Stimulated activated naive CD8-positive, alpha-beta T cell treated with anti-CD3 and anti-CD28 coated beads, Interleukin-15, Interleukin-2, amounts not matched to agents 100 ng/mL and 50 ng/mL, for 24 hours (primary cell): Measurements from ENCODE around the gene NUTM2B.
"Not testable (repeated sequence)": the region's sequence is repeated elsewhere in the genome, so short reads cannot be mapped to it uniquely, and the experiment has no call there.

Source experiments
- H3K27ac Mint-ChIP-seq: one replicate; pipeline ENCODE4 v1.8.0; 2021; ENCODE audit warnings: mild to moderate bottlenecking, mixed read lengths
- H3K27me3 Mint-ChIP-seq: one replicate; pipeline ENCODE4 v1.8.0; 2021; ENCODE audit warnings: mixed read lengths
- H3K36me3 Mint-ChIP-seq: one replicate; pipeline ENCODE4 v1.8.0; 2021; ENCODE audit warnings: low read depth, mixed read lengths
- H3K4me1 Mint-ChIP-seq: one replicate; pipeline ENCODE4 v1.8.0; 2021; ENCODE audit warnings: low read depth, mixed read lengths
- H3K4me3 Mint-ChIP-seq: one replicate; pipeline ENCODE4 v1.8.0; 2021; ENCODE audit warnings: mild to moderate bottlenecking, mixed read lengths
- H3K9me3 Mint-ChIP-seq: one replicate; pipeline ENCODE4 v1.8.0; 2021; ENCODE audit warnings: mixed read lengths

NUTM2B gene

DNA sequence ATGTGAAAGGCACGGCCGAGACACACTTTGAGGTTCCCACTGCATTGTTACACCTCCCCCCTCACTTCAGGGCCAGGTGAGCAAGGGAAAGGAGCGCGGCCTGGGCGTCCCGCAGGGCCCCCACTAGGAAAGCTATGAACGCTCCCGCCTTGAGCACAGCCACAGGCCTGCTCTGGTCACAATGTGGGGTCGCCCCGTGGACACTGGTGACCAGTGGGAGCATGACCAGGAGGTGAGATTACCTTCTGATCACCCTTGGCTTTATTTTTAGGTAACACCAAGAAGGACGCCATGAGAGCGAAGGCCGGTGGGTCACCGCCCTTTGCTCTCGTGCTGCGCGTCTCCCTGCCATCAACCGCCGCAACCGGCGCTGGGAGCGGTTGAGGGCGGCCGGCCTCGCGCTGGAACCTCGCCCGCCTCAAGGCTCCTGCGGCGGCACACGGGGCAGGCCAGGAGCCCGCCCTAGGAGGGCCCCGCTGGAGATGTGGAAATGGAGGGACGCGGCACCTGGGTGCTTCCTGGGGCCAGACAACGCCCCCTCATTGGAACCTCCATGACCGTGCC, 2.6 kb upstream of the NUTM2B start:
- not testable (repeated sequence) for H3K4me3 Mint-ChIP-seq, H3K27me3 Mint-ChIP-seq, H3K27ac Mint-ChIP-seq, H3K36me3 Mint-ChIP-seq, H3K9me3 Mint-ChIP-seq, H3K4me1 Mint-ChIP-seq

DNA sequence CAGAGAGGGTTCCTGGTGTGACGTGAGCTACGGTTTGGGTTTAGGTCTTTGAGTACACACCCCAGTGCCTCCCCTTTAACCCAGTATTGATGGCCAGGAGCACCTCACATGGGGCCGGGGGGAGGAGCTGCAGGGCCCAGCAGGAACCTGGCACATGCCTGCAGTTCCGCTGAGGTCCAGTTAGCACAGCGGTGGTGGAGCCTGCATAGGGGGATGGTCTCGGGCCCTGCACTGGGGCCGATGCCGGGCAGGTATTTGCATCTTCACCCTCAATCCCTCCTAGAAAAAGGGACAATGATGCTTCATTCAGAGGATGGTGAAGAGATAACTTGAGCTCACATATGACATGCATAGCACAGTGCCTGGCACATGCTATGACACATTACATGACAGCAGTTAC, 4.0 kb downstream of the NUTM2B start:
- not testable (repeated sequence) for H3K27me3 Mint-ChIP-seq, H3K9me3 Mint-ChIP-seq, H3K36me3 Mint-ChIP-seq, H3K4me1 Mint-ChIP-seq, H3K27ac Mint-ChIP-seq, H3K4me3 Mint-ChIP-seq

DNA sequence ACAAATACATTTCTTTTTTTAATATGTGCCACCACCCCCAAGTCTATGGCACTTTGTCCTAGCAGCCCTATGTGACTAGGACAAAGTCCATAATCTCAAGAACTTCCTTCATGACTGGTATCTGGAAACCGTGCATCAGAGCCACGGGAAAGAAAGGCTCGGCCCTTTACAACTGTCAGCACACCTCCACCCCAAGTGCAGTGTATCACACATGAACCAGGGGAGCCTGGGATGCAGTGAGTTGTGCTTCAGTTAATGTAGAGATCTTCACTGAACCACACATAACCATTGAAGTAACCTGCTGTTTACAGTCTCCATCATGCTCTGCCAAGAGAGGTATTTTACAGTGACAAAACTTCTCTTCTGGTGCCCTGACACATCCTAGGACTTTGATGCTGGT, 11.9 kb downstream of the NUTM2B start:
- not testable (repeated sequence) for H3K27ac Mint-ChIP-seq, H3K36me3 Mint-ChIP-seq, H3K27me3 Mint-ChIP-seq, H3K4me3 Mint-ChIP-seq, H3K4me1 Mint-ChIP-seq, H3K9me3 Mint-ChIP-seq

- H3K4me3 Mint-ChIP-seq, H3K27me3 Mint-ChIP-seq, H3K9me3 Mint-ChIP-seq, H3K27ac Mint-ChIP-seq, H3K36me3 Mint-ChIP-seq, H3K4me1 Mint-ChIP-seq: not testable (repeated sequence)
Observed at GRCh38 chr10:79716917-79717579, 14.0 kb downstream of the NUTM2B start.

DNA sequence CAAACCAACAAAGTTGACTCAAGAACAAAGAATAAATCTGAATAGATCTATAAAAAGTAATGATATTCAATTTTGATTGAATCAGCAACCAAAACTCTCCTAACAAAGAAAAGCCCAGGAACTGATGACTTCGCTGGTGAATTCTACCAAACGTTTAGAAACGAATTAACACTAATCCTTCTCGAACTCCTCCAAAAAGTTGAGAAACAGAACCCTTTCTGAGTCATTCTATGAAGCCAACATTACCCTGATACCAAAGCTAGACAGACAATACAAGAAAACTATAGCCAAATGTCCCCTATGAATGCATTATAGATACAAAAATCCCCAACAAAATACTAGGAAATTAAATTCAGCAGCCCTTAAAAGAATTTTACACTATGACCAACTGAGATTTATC, 17.0 kb downstream of the NUTM2B start:
- not testable (repeated sequence) for H3K9me3 Mint-ChIP-seq, H3K4me1 Mint-ChIP-seq

DNA sequence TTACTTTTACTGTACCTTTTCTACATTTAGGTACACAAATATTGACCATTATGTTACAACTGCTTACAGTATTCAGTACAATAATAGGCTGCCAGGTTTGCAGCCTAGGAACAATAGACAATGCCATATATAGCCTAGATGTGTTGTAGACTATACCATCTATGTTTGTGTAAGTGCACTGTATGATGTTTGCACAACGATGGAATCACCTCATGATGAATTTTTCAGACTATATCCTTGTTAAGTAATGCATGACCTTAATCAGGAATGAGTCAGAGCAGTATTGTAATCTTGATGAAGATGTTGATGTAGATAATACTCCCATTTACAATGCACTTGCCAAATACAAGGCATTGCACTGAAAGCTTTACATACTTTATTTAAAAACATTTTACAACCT, 23.6 kb downstream of the NUTM2B start:
- H3K27me3 Mint-ChIP-seq, H3K9me3 Mint-ChIP-seq, H3K4me1 Mint-ChIP-seq, H3K36me3 Mint-ChIP-seq, H3K27ac Mint-ChIP-seq, H3K4me3 Mint-ChIP-seq: not testable (repeated sequence)

More for the DNA sequence above, 17.0 kb downstream of the NUTM2B start:
- not testable (repeated sequence) for H3K27me3 Mint-ChIP-seq, H3K36me3 Mint-ChIP-seq, H3K27ac Mint-ChIP-seq, H3K4me3 Mint-ChIP-seq

DNA sequence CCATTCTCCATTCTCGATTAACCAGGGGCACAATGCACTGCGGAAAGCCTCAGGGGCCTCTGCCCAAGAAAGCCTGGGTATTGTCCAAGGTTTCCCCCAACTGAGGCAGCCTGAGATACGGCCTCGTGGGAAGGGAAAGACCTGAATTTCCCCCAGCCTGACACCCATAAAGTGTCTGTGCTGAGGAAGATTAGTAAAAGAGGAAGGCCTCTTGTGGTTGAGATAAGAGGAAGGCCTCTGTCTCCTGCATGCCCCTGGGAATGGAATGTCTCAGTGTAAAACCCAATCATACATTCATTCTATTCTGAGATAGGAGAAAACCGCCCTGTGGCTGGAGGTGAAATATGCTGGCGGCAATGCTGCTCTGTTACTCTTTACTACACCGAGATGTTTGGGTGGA, 41.8 kb downstream of the NUTM2B start:
- not testable (repeated sequence) for H3K27me3 Mint-ChIP-seq, H3K9me3 Mint-ChIP-seq, H3K36me3 Mint-ChIP-seq, H3K4me3 Mint-ChIP-seq, H3K4me1 Mint-ChIP-seq, H3K27ac Mint-ChIP-seq

DNA sequence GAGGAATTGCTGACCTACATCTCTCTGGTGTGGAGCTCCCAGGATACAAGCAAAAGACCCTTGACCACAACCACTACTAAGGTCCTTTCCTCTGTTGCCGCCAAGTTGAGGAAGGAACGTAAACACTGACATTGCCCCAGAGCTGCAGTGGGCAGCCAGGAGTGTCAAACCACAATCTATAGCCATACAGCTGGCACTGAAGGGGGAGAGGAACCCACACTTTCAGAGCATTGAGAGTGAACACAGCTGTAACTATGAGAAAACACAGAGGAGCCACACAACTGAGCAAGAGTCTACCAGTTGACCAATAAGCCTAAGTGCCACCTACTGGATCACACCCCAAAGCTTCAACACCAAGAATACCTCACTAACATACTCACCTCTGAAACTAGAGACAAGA, 45.5 kb downstream of the NUTM2B start:
- H3K27ac Mint-ChIP-seq, H3K4me3 Mint-ChIP-seq, H3K27me3 Mint-ChIP-seq, H3K9me3 Mint-ChIP-seq: not testable (repeated sequence)
- peaks cover 19% of the 10 kb centered on the region for H3K36me3 Mint-ChIP-seq
- peaks cover 15% of the 10 kb centered on the region for H3K4me1 Mint-ChIP-seq

GRCh38 chr10:79753601-79754000, 50.6 kb downstream of the NUTM2B start:
- H3K4me3 Mint-ChIP-seq, H3K27ac Mint-ChIP-seq, H3K9me3 Mint-ChIP-seq, H3K27me3 Mint-ChIP-seq: not testable (repeated sequence)
- H3K4me1 Mint-ChIP-seq = peaks cover 15% of the 10 kb centered on the region
- H3K36me3 Mint-ChIP-seq = peaks cover 24% of the 10 kb centered on the region

- H3K27me3 Mint-ChIP-seq, H3K4me3 Mint-ChIP-seq, H3K27ac Mint-ChIP-seq, H3K9me3 Mint-ChIP-seq, H3K4me1 Mint-ChIP-seq: not testable (repeated sequence)
- H3K36me3 Mint-ChIP-seq = peaks cover 29% of the 10 kb centered on the region
Observed at GRCh38 chr10:79758297-79758993, 55.4 kb downstream of the NUTM2B start.
